ENCODE measurements around the gene LILRA2.
"Not testable (repeated sequence)": the region's sequence is repeated elsewhere in the genome, so short reads cannot be mapped to it uniquely, and the experiment has no call there.

DNA sequence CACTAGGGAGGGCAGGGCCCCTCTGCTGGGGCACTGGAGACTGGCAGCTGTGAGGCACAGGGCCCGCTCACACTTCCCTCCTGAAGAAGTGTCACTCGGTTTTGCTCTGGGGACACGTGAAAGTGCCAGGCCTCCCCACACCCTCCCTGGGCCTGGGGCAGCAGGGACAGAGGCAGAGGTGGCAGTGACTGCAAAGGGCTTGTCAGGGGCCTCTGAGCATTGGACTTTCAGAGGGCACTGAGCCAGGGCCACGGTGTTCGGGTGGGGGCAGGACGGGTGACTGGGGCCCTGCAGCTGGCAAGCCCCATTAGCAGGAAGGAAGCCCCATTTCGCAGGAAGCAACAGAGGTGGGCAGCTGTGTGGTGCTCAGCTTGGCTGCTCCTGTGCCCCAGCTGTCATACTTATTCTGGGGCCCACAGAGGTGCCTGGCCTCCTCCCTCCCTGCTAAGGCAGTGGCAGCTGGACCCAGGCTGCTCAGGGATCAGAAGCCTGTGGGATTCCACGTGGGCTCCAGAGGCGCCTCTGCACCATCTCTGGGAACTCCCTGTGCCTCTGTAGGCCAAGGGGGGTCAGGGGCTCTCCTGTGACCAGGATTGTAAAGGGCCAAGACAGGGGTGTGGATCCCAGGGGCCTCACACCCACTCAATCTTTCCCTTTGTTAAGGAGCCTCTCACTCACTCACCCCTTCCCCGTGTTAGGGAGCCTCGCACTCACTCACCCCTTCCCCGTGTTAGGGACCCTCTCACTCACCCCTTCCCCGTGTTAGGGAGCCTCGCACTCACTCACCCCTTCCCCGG lies 51.5 kb downstream of the LILRA2 start:
- TF ChIP-seq POLR2A (IDR thresholded peaks at IDR 0.05; ENCODE audit: control extremely low read depth in 1 of 2, low read depth in 2 of 2, low read length in 2 of 2); TCF12 (IDR thresholded peaks at IDR 0.05; ENCODE audit: low read depth, low read length); EZH2 (IDR thresholded peaks at IDR 0.05; ENCODE audit: low read depth, low read length, severe bottlenecking); SUZ12 (IDR thresholded peaks at IDR 0.05; ENCODE audit: low read length); YY1 (IDR thresholded peaks at IDR 0.05; ENCODE audit: low read depth, low read length); SAP30 (IDR thresholded peaks at IDR 0.05; ENCODE audit: insufficient read depth, insufficient replicate concordance, low read length); GABPA (IDR thresholded peaks at IDR 0.05; ENCODE audit: borderline replicate concordance, insufficient read depth, low read length); TAF1 (IDR thresholded peaks at IDR 0.05; ENCODE audit: low read depth, low read length): not testable (repeated sequence)
- TF ChIP-seq, protein P1, sequence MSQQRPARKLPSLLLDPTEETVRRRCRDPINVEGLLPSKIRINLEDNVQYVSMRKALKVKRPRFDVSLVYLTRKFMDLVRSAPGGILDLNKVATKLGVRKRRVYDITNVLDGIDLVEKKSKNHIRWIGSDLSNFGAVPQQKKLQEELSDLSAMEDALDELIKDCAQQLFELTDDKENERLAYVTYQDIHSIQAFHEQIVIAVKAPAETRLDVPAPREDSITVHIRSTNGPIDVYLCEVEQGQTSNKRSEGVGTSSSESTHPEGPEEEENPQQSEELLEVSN (IDR thresholded peaks at IDR 0.05), result not testable (repeated sequence)

Data from H1 (cell line).